Tibial nerve (tissue), 4 donors: ENCODE measurements around the gene PCSK6. TPM values are rescaled to one million over a fixed set of nuclear protein-coding genes. Genes with fewer than 3 reads are reported as not detected.

Source experiments
- DNase-seq, 2 donors: peaks; one replicate each; pipeline ENCODE4 v3.0.0-alpha.2; 2019; ENCODE audit warnings: low spot score in 2 of 2
- H3K27ac ChIP-seq, 4 donors: fragments of 200-600 bp; sonication (generic) in 3 of 4; one replicate each; pipeline ENCODE4 v1.5.1; 2017 to 2019; ENCODE audit warnings: mild to moderate bottlenecking in 1 of 4
- H3K27me3 ChIP-seq, 2 donors: fragments of 200-600 bp; sonication (generic) in 1 of 2; one replicate each; pipeline versions ENCODE4 v1.5.1 to v1.6.0; 2017 to 2019
- H3K36me3 ChIP-seq, 3 donors: fragments of 200-600 bp; sonication (generic); one replicate each; pipeline ENCODE4 v1.5.1; 2018 to 2019
- H3K4me1 ChIP-seq, 4 donors: fragments of 200-600 bp; sonication (generic) in 3 of 4; one replicate each; pipeline ENCODE4 v1.5.1; 2017 to 2019
- H3K4me3 ChIP-seq, 4 donors: fragments of 200-600 bp; sonication (generic) in 3 of 4; one replicate each; pipeline ENCODE4 v1.5.1; 2017 to 2019; ENCODE audit warnings: mild to moderate bottlenecking in 1 of 4, moderate library complexity in 1 of 4
- H3K9me3 ChIP-seq, 4 donors: fragments of 200-600 bp; sonication (generic) in 3 of 4; one replicate each; pipeline ENCODE4 v1.5.1; 2017 to 2019
- EP300 ChIP-seq, 2 donors: sonication (generic); formaldehyde crosslinking; IDR thresholded peaks; one replicate each; pipeline ENCODE4 v1.6.1; 2017; ENCODE audit warnings: antibody characterized with exemption in 2 of 2, mild to moderate bottlenecking in 1 of 2
- POLR2A ChIP-seq, 2 donors: fragments of 450-650 bp; IDR thresholded peaks; one replicate each; pipeline ENCODE4 v1.6.1; 2017; ENCODE audit warnings: antibody characterized with exemption in 2 of 2, mild to moderate bottlenecking in 2 of 2, moderate library complexity in 2 of 2
- WGBS, 2 donors: methylation state at CpG; one replicate each; pipeline ENCODE4 v1.1.5; 2018; 5-methylcytosine and 5-hydroxymethylcytosine counted together
- total RNA-seq, 4 donors: library from RNA; depleted of rRNA; stranded (reverse); fragments of >200 nt; gene quantifications; one replicate each; pipeline ENCODE4 v1.1.0, GENCODE V29; 2016
- TF ChIP-seq, protein P1 (sequence below), 5 experiments: fragments of 200-600 bp in 3 of 5; fragments of 450-650 bp in 2 of 5; sonication (generic) in 3 of 5; IDR thresholded peaks; one replicate each; pipeline ENCODE4 v1.5.1; 2016 to 2019; ENCODE audit warnings: antibody characterized with exemption in 5 of 5, mild to moderate bottlenecking in 3 of 5, moderate library complexity in 2 of 5

Gene PCSK6
- total RNA-seq, 4 donors from 2014 or later: 8.5 to 27.0 (median 13.2) TPM

DNA sequence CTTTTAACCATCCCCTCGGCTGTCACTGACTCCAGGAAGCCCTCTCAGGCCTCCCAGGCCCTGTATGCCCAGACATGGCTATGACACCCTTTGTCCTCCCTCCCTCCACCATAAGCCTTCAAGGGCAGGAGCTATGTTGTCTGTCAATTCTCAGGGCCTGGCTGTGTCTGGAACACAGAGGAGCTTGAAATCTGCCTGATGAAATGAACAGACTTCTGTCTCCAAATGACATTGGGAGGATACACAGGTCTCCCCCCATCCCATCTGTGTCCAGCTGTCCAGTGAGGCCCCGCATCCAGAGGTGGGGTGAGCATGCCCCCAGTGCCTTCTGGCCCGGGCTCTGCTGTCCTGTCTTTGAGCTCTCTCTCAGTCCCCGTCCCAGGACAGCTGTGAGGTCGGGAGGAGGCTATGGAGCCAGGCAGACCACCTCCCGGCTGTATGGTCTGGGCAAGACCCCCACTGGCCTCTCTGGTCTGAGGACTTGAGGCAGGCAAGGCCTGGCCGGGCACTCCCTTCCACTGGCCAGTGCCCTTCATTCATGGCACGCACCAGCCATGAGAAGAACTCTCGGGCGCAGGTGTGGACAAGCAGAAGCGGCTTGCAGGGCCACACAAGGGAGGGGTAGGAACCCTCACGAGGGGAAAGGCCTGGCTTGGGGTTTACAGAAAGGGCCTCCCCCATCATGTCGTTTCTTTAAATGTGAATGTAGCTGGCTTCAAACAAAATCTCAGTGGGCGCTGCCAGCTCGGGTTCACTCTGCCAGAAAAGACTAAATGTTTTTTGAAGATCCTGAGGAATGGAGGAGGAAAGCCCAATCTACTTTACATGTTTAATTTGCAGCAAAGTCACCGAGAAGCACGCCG, 38.9 kb downstream of the PCSK6 start:
- Histone ChIP-seq H3K36me3 (no peaks in the 10 kb centered on the region), H3K4me1 (peaks cover 0 to 26% (median 4%) of the 10 kb centered on the region in 4 donors), H3K27ac (peak overlapping the region in 1 of 4 donors; percentile 20), H3K9me3 (no peaks in the 10 kb centered on the region), H3K4me3 (no peak overlapping the region), H3K27me3 (no peaks in the 10 kb centered on the region)
- no peak for TF ChIP-seq EP300 (IDR thresholded peaks at IDR 0.05)
- no peak for TF ChIP-seq POLR2A (IDR thresholded peaks at IDR 0.05)
- TF ChIP-seq, protein P1, sequence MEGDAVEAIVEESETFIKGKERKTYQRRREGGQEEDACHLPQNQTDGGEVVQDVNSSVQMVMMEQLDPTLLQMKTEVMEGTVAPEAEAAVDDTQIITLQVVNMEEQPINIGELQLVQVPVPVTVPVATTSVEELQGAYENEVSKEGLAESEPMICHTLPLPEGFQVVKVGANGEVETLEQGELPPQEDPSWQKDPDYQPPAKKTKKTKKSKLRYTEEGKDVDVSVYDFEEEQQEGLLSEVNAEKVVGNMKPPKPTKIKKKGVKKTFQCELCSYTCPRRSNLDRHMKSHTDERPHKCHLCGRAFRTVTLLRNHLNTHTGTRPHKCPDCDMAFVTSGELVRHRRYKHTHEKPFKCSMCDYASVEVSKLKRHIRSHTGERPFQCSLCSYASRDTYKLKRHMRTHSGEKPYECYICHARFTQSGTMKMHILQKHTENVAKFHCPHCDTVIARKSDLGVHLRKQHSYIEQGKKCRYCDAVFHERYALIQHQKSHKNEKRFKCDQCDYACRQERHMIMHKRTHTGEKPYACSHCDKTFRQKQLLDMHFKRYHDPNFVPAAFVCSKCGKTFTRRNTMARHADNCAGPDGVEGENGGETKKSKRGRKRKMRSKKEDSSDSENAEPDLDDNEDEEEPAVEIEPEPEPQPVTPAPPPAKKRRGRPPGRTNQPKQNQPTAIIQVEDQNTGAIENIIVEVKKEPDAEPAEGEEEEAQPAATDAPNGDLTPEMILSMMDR (IDR thresholded peaks at IDR 0.05): no peak
- DNase-seq: no peak
- 74 to 84% methylated on average over 14 to 17 of the region's 18 CpGs for WGBS, 2 donors

- H3K4me3 ChIP-seq: no peak overlapping the region
- H3K4me1 ChIP-seq: peaks cover 0 to 27% (median 4%) of the 10 kb centered on the region in 4 donors
- no peaks in the 10 kb centered on the region for H3K36me3 ChIP-seq
- WGBS, 2 donors: 85 to 86% methylated on average over 21 of the region's 21 CpGs
- peak overlapping the region in 1 of 4 donors; percentile 20 for H3K27ac ChIP-seq
- H3K9me3 ChIP-seq: peaks cover 0 to 7% (median 0%) of the 10 kb centered on the region in 4 donors
- no peaks in the 10 kb centered on the region for H3K27me3 ChIP-seq
- DNase-seq: no peak
- no peak for TF ChIP-seq POLR2A (IDR thresholded peaks at IDR 0.05)
- TF ChIP-seq EP300 (IDR thresholded peaks at IDR 0.05): no peak
- TF ChIP-seq, protein P1 (IDR thresholded peaks at IDR 0.05): no peak
Measured at GRCh38 chr15:101449471-101450402, 39.8 kb downstream of the PCSK6 start.

DNA sequence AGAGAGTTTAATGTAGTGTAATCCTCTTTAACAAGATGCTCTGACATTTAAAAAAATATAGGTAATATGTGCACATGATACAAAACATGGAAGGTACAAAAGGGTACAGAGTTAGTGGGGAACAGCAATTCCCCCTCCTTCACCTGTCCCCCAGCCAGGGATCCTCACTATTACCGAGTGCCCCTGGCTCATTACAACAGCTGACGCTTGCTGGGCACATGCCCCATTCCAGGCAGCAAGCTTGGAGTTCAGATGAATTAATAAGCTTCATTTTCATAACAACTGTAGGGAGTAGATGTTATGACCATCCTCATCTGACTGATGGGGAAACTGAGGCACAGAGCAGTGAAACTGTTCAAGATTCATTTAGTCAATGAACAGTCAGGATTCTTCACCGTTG, 41.2 kb downstream of the PCSK6 start:
- H3K9me3 ChIP-seq: peaks cover 0 to 12% (median 0%) of the 10 kb centered on the region in 4 donors
- no peaks in the 10 kb centered on the region for H3K27me3 ChIP-seq
- DNase-seq: no peak
- WGBS, 2 donors: 85 to 93% methylated on average over 3 of the region's 3 CpGs
- H3K4me1 ChIP-seq: peaks cover 0 to 27% (median 4%) of the 10 kb centered on the region in 4 donors
- H3K27ac ChIP-seq: no peak overlapping the region
- H3K36me3 ChIP-seq: no peaks in the 10 kb centered on the region
- TF ChIP-seq EP300 (IDR thresholded peaks at IDR 0.05) (no peak), POLR2A (IDR thresholded peaks at IDR 0.05) (no peak)
- TF ChIP-seq, protein P1 (IDR thresholded peaks at IDR 0.05): no peak
- no peak overlapping the region for H3K4me3 ChIP-seq

DNA sequence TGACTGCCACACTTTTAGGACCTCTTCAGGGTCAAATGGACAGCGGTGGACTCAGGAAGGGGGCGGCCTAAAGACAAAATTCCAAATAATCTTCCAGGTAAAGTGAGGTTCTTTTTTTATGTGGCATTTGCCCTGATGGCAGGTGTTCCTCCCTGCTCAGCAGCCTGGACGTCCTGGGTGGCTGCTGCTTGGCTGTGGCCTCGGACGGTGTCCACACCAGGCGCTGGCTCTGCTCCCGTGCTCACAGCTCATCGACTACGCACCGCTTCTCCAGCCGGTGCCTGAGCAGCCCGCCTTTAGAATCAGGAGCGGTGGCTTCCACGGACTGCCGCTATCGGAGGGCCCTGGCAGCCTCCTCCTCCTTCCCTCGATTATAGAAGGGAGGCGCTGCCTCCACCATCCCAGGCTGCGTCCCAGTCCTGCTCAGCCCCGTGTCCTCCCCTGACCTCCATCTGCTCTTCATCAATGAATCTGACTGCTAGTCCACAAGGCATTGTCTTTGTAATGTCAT, 41.9 kb downstream of the PCSK6 start:
- no peak for DNase-seq
- WGBS, 2 donors: 89 to 93% methylated on average over 20 of the region's 20 CpGs
- Histone ChIP-seq H3K9me3 (peaks cover 0 to 12% (median 0%) of the 10 kb centered on the region in 4 donors), H3K4me3 (no peak overlapping the region), H3K36me3 (no peaks in the 10 kb centered on the region), H3K27ac (no peak overlapping the region), H3K4me1 (peaks cover 0 to 27% (median 4%) of the 10 kb centered on the region in 4 donors), H3K27me3 (no peaks in the 10 kb centered on the region)
- TF ChIP-seq EP300 (IDR thresholded peaks at IDR 0.05) (no peak), POLR2A (IDR thresholded peaks at IDR 0.05) (no peak)
- TF ChIP-seq, protein P1 (IDR thresholded peaks at IDR 0.05): no peak
